GM18861 (cell line): ENCODE results near the gene ZFPM1.

Experiments
- ATAC-seq: cut with Tn5 transposase; IDR thresholded peaks from one replicate; pipeline ENCODE4 v1.9.1; 2021; ENCODE audit not compliant: unreplicated experiment

Gene ZFPM1

GRCh38 chr16:88417684-88418476 lies 35.2 kb upstream of the ZFPM1 start:
- ATAC-seq = no peak

- no peak for ATAC-seq
These were observed 34.2 kb upstream of the ZFPM1 start for GRCh38 chr16:88418869-88419268.

GRCh38 chr16:88419790-88420189 lies 33.3 kb upstream of the ZFPM1 start:
- no peak for ATAC-seq

- ATAC-seq = no peak
These were observed 32.6 kb upstream of the ZFPM1 start for GRCh38 chr16:88420496-88420895.

- no peak for ATAC-seq
These were observed 31.8 kb upstream of the ZFPM1 start for GRCh38 chr16:88421301-88421700.

GRCh38 chr16:88421871-88422433 lies 31.1 kb upstream of the ZFPM1 start:
- ATAC-seq = no peak

- no peak for ATAC-seq
These were observed 30.2 kb upstream of the ZFPM1 start for GRCh38 chr16:88422733-88423447.

GRCh38 chr16:88423448-88423850 lies 29.6 kb upstream of the ZFPM1 start:
- ATAC-seq = no peak

- ATAC-seq = no peak
These were observed 28.4 kb upstream of the ZFPM1 start for GRCh38 chr16:88424587-88425235.

- ATAC-seq = no peak
These were observed 27.1 kb upstream of the ZFPM1 start for GRCh38 chr16:88426018-88426417.

- ATAC-seq = no peak
These were observed 25.7 kb upstream of the ZFPM1 start for GRCh38 chr16:88427376-88427775.

GRCh38 chr16:88428156-88428555 lies 24.9 kb upstream of the ZFPM1 start:
- no peak for ATAC-seq

GRCh38 chr16:88428616-88429386 lies 24.3 kb upstream of the ZFPM1 start:
- no peak for ATAC-seq

GRCh38 chr16:88429387-88430184 lies 23.5 kb upstream of the ZFPM1 start:
- no peak for ATAC-seq

GRCh38 chr16:88430185-88430523 lies 22.9 kb upstream of the ZFPM1 start:
- no peak for ATAC-seq

GRCh38 chr16:88430524-88431446 lies 22.3 kb upstream of the ZFPM1 start:
- ATAC-seq = no peak

- no peak for ATAC-seq
These were observed 21.4 kb upstream of the ZFPM1 start for GRCh38 chr16:88431651-88432050.

- ATAC-seq = no peak
These were observed 20.9 kb upstream of the ZFPM1 start for GRCh38 chr16:88432174-88432573.

GRCh38 chr16:88432753-88433152 lies 20.3 kb upstream of the ZFPM1 start:
- ATAC-seq = no peak
